GM20431 (cell line): Measurements from ENCODE around the gene OCA2.
"Not testable (repeated sequence)": the region's sequence is repeated elsewhere in the genome, so short reads cannot be mapped to it uniquely, and the experiment has no call there.

ENCODE experiments used
- in situ Hi-C: fragments of 300-500 bp; cut with MseI, MboI; formaldehyde crosslinking; loops from one replicate; pipeline ENCODE4 v1.15.0; 2020; ENCODE audit warnings: low sequenced_read_pairs; ENCODE audit not compliant: unreplicated experiment

OCA2 gene

DNA sequence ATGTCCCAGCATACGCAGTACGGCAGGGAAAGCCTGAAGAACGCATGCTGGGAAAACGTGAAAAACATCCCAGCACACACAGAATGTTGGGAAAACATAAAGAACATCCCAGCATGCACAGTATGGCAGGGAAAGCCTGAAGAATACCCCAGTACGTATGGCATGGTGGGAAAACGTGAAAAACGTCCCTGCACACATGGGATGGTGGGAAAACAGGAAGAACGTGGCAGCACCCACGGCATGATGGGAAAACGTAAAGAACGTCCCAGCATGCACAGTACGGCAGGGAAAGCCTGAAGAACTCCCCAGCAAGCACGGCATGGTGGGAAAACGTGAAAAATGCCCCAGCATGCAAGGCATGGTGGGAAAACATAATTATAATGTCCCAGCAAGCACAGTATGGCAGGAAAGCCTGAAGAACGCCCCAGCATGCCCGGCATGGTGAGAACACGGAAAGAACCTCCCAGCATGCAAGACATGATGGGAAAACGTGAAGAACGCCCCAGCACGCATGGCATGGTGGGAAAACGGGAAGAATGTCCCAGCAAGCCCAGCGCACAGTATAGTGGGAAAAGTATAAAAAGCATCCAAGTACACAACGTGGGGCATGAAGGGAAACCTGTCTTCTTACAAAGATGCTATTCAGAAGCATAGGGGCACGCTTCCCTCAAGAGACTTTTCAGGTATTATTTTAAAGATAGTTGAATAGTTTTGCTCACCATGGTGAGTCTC, 128.3 kb downstream of the OCA2 start:
- in situ Hi-C loops: no loop called here

DNA sequence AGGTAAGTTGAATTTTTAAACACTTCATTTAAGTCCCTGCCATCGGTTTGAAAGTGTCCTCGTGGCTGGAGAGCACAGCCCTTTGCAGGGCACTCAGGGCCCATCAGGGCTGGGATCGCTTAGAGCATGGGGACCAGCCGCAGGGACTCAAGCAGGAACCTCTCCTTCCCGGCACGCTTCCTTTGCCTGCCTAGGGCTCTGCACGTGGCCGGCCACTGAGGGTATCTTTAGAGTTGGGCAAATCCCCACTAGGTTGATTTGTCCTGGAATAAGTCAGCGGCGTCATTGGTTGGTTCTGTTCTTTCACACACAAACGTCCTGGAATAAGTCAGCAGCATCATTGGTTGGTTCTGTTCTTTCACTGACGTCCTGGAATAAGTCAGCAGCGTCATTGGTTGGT, 131.6 kb downstream of the OCA2 start:
- in situ Hi-C loops: no loop called here

DNA sequence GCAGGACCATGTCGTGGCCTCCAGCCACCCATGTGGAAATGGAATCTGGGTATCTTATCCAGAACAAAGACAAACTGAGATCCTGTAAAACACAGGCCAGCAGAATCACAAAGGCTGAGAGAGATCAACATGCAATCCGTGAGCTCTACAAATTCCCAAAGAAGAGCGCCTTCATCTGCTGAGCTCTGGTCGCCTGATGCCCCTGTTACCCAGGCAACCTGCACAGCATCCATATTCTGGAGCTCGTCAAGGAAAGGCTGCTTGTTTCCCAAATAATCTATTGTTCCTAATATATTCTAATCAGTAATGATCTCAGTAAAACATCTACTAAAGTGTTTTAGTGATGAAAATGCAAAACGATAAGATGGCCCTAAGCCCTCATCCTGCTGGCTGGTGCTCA, 133.6 kb downstream of the OCA2 start:
- in situ Hi-C loops: no loop called here

- in situ Hi-C loops: no loop called here
Measured at GRCh38 chr15:27961801-27962200, 137.3 kb downstream of the OCA2 start.

- in situ Hi-C loops: no loop called here
Measured at GRCh38 chr15:27958911-27959578, 140.1 kb downstream of the OCA2 start.

DNA sequence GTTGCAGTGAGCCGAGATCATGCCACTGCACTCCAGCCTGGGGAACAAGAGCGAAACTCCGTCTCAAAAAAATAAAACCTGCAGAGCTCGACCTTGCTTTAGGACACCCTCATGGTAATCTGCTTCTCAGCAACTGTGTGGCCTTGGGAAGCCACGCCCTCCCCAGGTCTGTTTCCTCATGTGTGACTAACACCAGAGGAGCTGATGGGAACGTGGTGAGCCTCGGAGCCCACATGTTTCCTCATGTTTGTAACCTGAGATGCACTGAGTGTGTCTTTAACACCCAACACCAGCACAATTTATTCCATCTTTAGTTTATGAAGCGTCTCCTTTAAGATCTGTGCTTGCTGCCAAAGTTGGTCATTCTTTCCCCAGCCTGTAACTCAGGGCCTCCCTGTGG, 142.8 kb downstream of the OCA2 start:
- in situ Hi-C loops: no loop called here

DNA sequence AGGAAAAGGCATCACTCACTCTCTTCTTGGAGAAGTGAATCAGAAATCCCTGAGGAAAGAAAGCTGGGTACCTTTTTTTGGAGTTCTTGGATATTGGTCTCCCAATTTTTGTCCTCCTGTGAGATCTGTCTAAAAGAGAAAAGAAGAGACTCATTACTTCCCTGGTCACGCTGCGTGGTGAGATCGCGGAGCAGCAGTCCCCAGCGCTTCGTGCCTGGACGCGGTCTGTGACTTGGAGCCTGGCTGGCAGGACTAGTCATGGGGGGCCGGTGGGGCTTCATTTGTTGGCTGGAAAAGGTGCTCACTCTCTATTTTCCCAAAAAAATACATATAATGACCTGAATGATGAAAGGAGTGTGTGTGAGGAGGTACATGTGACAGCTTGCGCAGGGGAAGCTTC, 144.0 kb downstream of the OCA2 start:
- in situ Hi-C loops: no loop called here

- in situ Hi-C loops: not testable (repeated sequence)
Measured at GRCh38 chr15:27952593-27952992, 146.5 kb downstream of the OCA2 start.

- in situ Hi-C loops: no loop called here
Measured at GRCh38 chr15:27951191-27951890, 147.8 kb downstream of the OCA2 start.

DNA sequence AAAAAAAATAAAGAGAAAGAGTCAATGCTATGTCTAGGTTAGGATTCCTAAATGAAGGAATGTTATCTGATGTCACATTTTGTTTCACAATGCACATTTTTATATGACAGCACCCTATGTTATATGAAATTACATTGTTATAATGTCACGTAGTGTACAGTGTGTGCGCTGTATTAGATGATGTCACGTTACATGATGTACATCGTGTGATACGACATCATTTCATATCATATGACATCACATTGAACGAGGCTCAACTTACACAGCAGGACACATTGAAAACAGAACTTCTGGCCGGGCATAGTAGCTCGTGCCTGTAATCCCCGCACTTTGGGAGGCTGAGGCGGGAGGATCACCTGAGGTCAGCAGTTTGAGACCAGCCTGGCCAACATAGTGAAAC, 150.0 kb downstream of the OCA2 start:
- in situ Hi-C loops: no loop called here

DNA sequence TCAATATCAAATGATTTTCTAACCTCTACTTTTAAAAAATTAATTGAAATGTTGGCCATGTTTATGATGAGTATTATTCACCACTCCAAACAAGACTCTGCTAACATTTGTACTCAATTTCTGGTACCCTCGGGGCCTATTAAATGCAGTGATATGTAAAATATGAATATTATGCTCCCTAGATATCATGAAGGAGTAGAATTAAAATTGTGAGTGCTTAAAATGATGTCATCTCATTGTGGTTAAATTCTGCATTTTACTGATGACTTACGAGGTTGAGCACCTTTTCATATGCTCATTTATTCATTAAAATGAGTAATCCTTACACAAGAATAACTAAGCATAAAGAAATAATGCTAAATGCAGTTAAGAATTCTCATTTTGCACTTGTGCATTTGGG, 159.9 kb downstream of the OCA2 start:
- in situ Hi-C loops: no loop called here

- in situ Hi-C loops: no loop called here
Measured at GRCh38 chr15:27937851-27938250, 161.3 kb downstream of the OCA2 start.

DNA sequence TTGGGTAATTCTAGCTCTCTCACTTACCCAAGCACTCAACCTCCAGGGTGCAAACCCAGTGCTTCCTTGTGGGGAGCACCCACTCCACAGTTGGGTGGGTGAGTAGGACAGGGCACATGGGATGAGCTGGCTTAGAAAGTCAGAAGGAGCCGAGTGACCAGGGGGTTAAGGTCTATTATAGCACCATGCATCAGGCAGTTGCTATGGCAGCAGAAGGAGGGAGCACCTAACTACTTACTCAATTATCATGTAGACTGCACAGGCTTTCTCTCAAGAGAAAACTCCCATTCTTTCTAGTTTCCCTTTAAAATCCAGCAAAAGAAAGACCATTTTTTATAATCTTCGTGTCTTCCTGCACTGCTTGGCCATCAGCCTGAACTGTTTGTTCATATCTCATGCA, 163.0 kb downstream of the OCA2 start:
- in situ Hi-C loops: no loop called here

DNA sequence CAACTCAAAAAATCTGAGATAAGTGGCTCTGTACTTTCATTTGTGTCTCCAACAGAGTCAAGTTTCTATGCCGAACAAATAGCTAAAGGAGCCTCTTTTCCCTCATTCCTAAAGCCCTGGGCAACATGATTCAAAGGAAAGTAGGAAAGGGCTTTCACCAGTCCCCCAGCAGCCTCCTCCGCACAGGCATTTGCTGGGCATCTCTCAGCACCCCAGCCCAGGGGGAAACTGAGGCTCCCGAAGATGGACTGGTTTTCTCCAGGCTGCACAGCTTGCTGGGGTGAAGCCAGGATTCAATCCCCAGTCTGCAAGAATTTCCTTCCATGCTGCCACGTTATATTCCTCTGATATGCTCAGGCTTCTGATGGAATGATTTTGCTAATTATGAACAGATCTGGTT, 163.8 kb downstream of the OCA2 start:
- in situ Hi-C loops: no loop called here

- in situ Hi-C loops: no loop called here
Measured at GRCh38 chr15:27934782-27935181, 164.3 kb downstream of the OCA2 start.

DNA sequence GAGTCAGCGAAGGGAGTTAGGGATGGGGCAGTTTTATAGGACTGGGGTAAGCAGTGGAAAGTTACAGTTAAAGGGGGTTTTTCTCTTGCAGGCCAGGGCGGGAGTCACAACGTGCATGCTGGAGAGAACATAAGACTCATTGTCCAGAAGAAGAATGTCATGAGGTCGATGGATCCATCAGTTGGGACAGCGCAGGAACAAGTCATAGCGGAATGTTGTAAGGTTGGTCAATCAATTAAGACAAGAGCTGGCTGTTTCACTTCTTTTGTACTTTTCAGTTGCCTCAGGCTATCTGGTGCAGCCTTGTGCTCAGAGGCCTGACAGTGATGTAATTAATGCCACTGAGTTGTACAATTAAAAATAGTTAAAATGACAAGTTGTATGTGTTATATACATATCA, 165.6 kb downstream of the OCA2 start:
- in situ Hi-C loops: no loop called here

- in situ Hi-C loops: no loop called here
Measured at GRCh38 chr15:27932600-27932999, 166.5 kb downstream of the OCA2 start.

DNA sequence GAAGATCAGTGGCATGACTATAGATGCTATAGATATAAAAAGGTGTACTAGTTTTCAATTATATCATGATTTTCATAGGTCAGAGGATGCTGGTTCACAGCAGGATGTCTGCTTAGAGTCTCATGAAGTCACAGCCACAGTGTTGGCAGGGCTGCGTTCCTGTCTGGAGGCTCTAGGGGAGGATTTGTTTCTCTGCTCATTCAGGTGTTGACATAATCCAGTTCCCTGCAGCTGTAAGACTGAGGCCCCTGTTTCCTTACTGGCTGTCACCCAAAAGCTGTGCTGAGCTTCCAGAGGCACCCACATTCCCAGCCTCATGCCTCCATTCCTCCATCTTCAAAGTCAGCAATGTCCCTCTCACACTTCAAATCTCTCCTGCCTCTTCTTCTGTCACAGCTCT, 170.7 kb downstream of the OCA2 start:
- in situ Hi-C loops: no loop called here

GRCh38 chr15:27912283-27912682, 186.8 kb downstream of the OCA2 start:
- in situ Hi-C loops: no loop called here

DNA sequence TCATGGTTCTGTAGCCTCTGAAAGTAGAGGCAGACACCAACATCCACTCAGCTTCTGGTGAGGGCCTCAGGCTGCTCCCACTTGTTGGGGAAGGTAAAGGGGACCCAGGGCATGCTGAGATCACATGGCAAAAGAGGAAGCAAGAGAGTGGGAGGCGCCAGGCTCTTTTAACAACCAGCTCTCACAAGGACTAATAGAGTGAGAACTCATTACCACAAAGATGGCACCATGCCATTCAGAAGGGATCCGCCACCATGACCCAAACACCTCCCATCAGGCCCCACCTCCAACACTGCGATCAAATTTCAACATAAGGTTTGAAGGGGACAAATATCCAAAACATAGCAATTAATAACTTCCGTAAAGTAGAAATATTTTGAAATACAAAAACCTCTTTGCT, 192.3 kb downstream of the OCA2 start:
- in situ Hi-C loops: no loop called here

GRCh38 chr15:27903405-27903804, 195.7 kb downstream of the OCA2 start:
- in situ Hi-C loops: no loop called here
